Stimulated activated CD4-positive, alpha-beta T cell treated with anti-CD3 and anti-CD28 coated beads, Interleukin-12 subunit alpha, Interleukin-12 subunit beta, amount 100 ng/mL, for 48 hours (primary cell): ENCODE data around the gene MEGF6.
"Not testable (repeated sequence)": the region's sequence is repeated elsewhere in the genome, so short reads cannot be mapped to it uniquely, and the experiment has no call there.

Source experiments
- DNase-seq, 3 donors: peaks; one replicate each; pipeline ENCODE4 v3.0.0-alpha.2; 2020; ENCODE audit warnings: low read depth in 2 of 3, low spot score in 1 of 3

MEGF6 gene

GRCh38 chr1:3577711-3578432 is 33.4 kb downstream of the MEGF6 start:
- DNase-seq: no peak

DNA sequence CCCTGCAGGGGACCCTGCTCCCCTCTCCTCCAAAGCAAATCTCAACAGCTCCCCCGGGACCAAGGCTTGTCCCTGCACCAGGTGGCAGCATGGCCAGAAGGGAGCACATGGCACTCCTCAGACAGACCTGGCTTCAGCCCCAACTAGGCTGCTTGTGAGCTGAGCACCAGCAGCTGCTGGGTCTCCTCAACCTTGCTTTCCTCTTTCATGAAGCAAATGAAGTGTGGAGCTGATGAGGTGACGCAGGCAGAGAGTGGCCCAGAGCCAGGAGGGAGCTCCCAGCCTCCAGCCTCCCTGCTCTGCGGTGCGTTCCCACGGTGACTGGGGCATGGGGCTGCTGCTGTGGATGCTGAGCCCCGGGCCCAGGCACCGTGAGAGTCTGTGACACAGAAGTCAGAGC is 34.0 kb downstream of the MEGF6 start:
- no peak for DNase-seq

DNA sequence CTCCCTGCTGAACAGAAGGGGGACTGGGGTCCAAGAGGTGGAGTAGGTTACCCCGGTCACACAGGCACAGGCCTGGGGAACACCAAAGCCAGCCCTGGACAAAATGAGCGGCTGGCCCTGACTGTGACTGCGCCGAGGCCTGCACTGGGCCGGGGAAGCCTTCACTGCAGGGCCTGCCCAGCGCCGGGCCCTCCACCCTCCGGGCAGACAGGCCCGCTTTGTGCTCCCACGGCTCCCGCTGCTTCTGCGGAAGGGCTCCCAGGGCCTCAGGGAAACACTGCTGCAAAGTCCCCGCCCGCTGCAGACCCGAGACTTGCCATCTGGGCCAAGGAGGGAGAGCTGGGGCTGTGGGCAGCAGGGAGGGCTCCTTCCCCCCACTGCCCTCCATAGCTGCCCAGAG is 35.3 kb downstream of the MEGF6 start:
- DNase-seq: no peak

DNA sequence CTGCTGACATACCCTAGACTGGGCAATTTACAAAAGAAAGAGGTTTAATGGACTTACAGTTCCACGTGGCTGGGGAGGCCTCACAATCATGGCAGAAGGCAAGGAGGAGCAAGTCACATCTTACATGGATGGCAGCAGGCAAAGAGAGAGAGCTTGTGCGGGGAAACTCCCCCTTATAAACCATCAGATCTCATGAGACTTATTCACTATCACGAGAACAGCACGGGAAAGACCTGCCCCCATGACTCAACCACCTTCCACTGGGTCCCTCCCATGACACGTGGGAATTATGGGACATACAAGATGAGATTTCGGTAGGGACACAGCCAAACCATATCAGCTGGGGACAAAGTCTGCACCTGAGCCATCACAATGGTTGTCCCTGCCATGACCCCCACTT is 35.8 kb downstream of the MEGF6 start:
- not testable (repeated sequence) for DNase-seq

DNA sequence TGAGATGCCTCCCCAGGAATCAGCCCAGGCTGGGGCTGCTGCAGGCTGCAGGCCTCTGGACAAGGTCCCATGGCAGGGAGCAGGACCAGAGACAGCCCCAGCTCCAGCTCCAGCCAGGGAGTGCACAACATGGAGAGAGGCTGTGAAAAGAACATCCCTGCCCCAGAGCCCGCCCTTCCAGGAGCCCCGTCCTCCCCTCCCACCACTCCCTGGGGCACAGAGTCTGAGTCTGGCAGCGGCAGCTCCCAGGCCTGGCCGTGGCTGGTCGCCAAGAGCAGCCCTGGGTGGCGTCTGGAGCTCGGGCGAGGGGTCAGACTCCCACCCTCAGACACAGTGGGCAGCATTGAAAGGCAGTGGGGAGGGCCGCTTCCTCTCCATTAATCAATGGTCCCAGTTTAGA is 37.8 kb downstream of the MEGF6 start:
- DNase-seq: no peak

GRCh38 chr1:3572638-3573037 is 38.7 kb downstream of the MEGF6 start:
- DNase-seq: not testable (repeated sequence)

- DNase-seq: no peak
Observed at GRCh38 chr1:3571263-3571662, 40.0 kb downstream of the MEGF6 start.

- DNase-seq: no peak
Observed at GRCh38 chr1:3570066-3570986, 41.0 kb downstream of the MEGF6 start.

DNA sequence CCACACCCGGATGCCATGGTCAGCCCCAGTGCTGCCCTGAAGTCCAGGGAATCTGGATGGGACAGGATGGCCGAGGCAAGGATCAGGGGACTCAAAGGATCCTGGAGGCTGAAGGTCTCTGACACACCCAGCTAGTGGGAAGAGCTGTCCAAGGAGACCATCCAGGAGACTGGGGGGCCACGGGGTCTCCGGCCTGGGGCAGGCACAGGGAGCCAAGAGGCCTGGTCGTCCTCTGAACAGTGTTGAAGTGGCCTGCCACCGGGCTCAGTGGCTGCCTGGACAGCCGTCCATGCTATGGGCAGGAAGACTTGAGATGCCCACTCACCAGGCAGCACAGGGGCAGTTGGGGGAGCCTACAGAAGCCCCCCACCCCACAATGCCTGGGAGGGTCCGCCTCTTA is 41.9 kb downstream of the MEGF6 start:
- DNase-seq: no peak

DNA sequence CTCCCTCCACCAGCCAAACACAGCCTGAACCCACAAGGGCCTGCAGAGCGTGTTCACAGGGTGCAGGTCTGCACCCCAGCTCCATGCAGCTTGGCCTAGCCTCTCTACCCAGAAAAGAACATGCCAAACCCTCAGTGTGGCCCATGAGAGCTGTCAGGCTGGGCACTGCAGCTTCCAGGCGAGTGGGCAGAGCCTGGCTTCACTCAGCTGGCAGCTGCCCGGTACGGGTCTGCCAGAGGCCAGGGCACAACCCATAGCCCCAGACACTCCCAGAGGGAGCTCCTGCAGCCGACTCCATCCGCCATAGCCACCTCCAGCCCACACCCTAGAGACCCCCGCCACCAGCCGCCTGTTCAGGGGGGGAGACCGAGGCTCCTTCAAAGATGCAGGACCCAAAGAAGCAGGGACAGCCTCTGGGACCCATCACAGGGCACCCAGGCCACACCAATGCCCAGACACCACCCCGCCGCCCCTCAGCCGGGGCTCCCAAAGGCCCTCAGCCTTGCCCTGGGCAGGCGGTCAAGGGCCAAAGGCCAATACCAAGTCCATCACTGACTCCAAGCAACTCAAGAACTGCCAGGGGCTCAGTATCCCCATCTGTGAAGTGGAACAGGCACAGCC is 42.4 kb downstream of the MEGF6 start:
- no peak for DNase-seq

DNA sequence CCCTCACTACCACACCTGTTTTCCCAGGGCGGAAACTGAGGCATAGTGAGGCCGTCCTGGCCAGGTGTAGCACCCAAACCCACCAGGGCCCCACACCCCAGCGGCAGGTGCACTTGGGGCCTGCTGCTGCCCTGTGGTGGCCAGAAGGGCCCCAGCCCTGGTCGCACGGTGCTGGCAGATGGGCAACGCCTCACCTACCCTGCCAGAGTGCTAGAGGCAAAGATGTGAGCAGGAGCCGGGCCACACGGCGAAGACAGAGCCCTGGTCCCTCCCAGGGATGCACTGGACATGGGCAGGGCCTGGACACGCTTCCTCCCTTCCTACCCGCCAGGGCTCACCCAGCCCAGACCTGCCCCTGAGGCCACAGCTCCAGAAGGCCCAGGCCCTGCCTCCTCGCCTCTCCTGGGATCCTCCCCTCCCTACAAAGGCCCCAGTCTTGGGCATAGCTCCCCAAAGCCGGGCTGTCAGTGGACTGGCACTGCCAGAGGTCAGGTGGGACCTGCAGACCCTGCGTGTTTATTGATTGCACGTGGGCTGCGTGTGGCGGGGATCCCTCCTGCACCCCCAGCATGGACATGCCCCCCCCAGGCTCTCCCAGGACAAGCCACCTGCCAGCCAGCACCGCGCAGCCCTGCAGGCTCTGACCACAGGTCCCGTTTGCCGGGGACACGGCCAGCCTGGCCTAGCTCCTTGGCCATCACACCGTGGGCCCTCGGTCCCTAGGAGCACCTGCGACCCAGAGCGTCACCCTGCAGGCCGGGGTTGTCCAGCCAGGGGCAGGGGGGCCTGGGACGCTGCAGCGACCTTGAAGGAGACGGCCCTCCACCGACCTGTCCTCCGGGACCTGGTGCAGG is 44.1 kb downstream of the MEGF6 start:
- no peak for DNase-seq

DNA sequence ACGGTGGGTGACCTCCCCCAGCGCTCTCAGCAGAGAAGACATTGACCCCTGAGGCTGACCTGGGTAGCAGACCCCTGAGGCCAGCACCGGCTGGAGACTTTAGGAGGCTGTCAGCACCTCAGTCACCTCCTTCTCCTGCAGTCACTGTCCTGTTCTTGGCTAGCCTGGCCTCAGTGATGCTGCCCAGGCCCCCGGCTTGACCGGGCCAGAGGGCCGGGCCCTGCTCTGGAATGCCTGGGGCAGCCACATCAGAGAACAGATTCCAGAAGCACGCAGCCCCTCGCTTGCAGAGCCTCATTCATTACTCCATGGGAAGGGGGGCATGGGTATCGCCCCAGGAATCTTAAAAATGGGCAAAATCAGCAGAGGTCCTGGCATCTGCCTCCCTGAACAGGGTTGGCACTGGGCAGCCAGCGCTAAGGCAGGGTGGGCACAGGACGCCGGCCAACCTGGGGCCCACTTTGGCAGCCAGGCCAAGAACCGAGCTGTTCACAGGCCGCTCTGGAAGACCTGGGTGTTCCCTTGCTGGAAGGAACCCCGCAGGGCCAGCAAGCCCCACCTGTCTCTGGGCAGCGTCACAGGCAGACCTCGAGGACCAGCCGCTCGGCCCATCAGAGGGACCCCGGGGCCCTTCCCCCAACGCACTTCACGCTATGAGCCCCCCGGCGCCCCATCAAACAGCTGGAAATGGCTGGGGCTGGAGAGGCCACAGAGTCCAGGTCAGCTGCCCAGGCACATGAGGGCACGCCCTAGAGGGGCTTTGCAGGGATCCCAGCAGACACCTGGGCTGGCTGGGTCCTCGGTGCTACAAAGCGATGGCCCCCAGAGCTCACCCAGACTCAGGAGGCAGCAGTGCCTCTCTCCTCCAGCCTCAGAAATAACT is 45.1 kb downstream of the MEGF6 start:
- no peak for DNase-seq

DNA sequence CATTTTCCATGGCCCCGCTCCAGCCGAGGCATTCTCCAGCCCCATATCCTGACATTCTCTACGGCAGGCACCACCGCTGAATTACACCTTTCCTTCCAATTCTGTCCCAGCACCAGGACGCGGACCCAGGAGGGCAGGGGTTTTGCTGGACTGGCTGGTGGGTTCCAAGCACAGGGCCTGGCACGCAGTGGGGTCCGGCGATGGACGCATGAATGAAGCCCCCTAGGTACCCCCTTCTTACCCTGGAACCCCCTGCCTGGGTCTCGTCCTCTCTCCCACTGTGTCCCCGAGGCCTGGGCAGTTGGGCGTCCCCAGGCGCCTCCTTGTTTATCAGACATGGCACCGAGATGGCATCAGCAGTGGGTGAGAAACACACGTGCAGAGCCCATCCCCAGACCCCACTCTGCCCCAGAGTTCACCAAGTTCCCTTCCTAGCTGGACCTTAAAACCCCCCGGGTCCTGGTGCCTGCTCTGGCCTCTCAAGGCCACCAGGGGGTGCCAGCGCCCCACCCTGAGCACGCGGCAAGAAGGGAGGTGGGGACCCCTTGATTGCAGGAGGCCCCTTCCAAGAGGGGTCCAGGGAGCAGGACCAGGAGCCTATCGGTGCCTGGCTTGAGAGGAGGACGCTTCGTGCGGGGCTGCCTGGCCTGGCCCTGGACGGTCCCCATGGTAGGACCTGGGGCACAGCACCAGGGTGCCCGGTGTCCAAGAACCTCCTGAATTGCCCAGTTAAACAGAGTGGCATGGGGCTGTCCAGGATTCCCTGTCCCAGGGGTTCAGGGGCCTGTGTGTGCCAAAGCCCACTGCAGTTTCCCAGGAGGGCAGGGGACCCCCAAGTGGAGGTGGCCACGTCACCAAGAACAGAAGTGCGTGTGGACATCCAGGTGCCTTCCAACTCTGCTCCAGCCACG is 46.1 kb downstream of the MEGF6 start:
- peak in 1 of 3 donors; percentile 11 for DNase-seq

DNA sequence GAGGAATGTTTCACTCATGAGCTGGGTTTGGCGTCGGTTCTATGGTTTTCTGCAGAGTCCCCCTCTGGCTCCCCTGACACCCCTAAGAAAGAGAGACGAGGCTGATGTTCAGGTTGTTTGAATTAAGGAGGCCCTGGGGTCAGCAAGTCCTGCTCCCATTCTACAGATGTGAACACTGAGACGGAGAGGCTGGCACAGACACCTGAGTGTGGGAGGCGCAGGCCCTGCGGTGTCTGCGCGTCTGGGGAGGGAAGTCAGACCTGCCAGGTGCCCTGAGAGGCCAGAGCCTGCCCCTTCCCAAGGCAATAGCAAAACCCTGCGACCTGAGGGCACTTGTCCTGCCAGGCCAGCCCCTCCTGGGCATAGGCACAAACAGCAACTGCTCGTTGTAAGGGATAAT is 47.7 kb downstream of the MEGF6 start:
- DNase-seq: no peak

GRCh38 chr1:3563125-3563524 is 48.2 kb downstream of the MEGF6 start:
- DNase-seq: no peak

- DNase-seq: no peak
Observed at GRCh38 chr1:3562712-3563111, 48.6 kb downstream of the MEGF6 start.

DNA sequence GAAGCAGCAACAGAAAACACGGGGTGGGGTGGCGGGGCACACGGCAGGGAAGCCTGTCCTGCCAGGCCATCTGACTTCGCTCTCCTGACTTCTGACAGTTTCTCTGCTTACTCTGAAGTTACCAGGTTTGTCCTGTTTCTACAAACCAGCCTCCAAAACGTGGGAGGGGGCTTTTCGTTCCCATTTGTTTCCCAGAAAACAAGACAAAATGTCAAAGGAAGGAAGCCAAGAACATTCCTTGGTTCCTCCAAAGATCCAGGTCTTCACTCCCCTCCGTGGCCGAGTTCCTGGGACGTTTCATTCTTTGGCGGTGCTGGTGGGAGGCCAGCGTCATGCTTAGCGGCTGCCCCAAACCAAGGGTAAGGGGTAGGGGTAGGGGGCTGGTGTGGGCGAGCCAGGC is 49.6 kb downstream of the MEGF6 start:
- no peak for DNase-seq

DNA sequence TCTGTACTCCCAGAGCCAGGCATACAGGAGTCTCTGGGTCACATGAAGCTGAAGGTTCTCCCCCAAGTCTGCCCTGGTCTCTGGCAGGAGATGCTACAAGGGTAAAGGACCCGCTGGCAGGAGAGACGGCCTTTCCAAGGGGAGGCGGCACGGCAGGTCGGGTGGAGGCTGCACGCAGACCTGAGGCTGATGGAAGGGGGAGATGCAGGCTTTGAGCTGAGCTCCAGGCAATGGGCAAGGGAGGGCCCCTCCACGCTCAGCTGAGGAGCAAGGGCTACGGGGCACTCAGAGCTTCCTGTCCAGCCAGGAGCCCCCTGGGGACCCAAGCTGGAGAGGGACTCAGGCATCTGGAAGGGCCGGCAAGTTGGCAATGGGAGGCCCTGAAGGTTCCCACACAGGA is 50.3 kb downstream of the MEGF6 start:
- no peak for DNase-seq

GRCh38 chr1:3560251-3560871 is 50.9 kb downstream of the MEGF6 start:
- DNase-seq: no peak
